Measurements from ENCODE around the gene SVIL.
"Not testable (repeated sequence)": the region's sequence is repeated elsewhere in the genome, so short reads cannot be mapped to it uniquely, and the experiment has no call there.

SVIL gene

GRCh38 chr10:29461042-29461441 lies 173.7 kb downstream of the SVIL start:
- H3K27ac ChIP-seq, result no peak overlapping the region
- DNase-seq (ENCODE audit: low spot score), result no peak
- ChIA-PET POLR2A (ENCODE audit: low non-redundant PET) (no interaction called here), CTCF (interaction anchor here (0.6 to 0.7 kb wide), 2 partner anchors 81 to 89 kb away, joined by 3 read pairs; no protein-coding TSS in a partner anchor)
- no peak for TF ChIP-seq CTCF (conservative IDR thresholded peaks at IDR 0.05; ENCODE audit: low read depth)

- CTCF ChIA-PET; DNase-seq (ENCODE audit: low spot score); POLR2A ChIA-PET (ENCODE audit: low non-redundant PET); H3K27ac ChIP-seq: not testable (repeated sequence)
Observed at GRCh38 chr10:29458190-29458589, 176.6 kb downstream of the SVIL start.

- POLR2A ChIA-PET (ENCODE audit: low non-redundant PET), result no interaction called here
- CTCF ChIA-PET, result interaction anchor here (0.6 kb wide), 1 partner anchor 730 kb away, joined by 3 read pairs; no protein-coding TSS in a partner anchor
- no peak overlapping the region for H3K27ac ChIP-seq
- no peak for DNase-seq (ENCODE audit: low spot score)
- no peak for TF ChIP-seq CTCF (conservative IDR thresholded peaks at IDR 0.05; ENCODE audit: low read depth)
Observed at GRCh38 chr10:29455095-29455494, 179.7 kb downstream of the SVIL start.

GRCh38 chr10:29454250-29454649 lies 180.5 kb downstream of the SVIL start:
- H3K27ac ChIP-seq, result no peak overlapping the region
- POLR2A ChIA-PET (ENCODE audit: low non-redundant PET), result no interaction called here
- CTCF ChIA-PET, result no interaction called here
- no peak for TF ChIP-seq CTCF (conservative IDR thresholded peaks at IDR 0.05; ENCODE audit: low read depth)
- DNase-seq (ENCODE audit: low spot score), result no peak

- no peak for DNase-seq (ENCODE audit: low spot score)
- TF ChIP-seq CTCF (conservative IDR thresholded peaks at IDR 0.05; ENCODE audit: low read depth), result no peak
- CTCF ChIA-PET, result interaction anchor here (1.0 kb wide), 1 partner anchor 60 kb away, joined by 3 read pairs; no protein-coding TSS in a partner anchor
Observed at GRCh38 chr10:29452546-29452945, 182.2 kb downstream of the SVIL start.

GRCh38 chr10:29451946-29452345 lies 182.8 kb downstream of the SVIL start:
- ChIA-PET POLR2A (ENCODE audit: low non-redundant PET) (no interaction called here), CTCF (interaction anchor here (1.0 kb wide), 1 partner anchor 61 kb away, joined by 3 read pairs; no protein-coding TSS in a partner anchor)
- no peak overlapping the region for H3K27ac ChIP-seq
- no peak for DNase-seq (ENCODE audit: low spot score)
- TF ChIP-seq CTCF (conservative IDR thresholded peaks at IDR 0.05; ENCODE audit: low read depth), result no peak

More at GRCh38 chr10:29452546-29452945, 182.2 kb downstream of the SVIL start:
- POLR2A ChIA-PET (ENCODE audit: low non-redundant PET), result no interaction called here
- no peak overlapping the region for H3K27ac ChIP-seq

GRCh38 chr10:29450405-29450804 lies 184.4 kb downstream of the SVIL start:
- POLR2A ChIA-PET (ENCODE audit: low non-redundant PET), result no interaction called here
- H3K27ac ChIP-seq, result no peak overlapping the region
- DNase-seq (ENCODE audit: low spot score), result no peak
- TF ChIP-seq CTCF (conservative IDR thresholded peaks at IDR 0.05; ENCODE audit: low read depth), result no peak
- CTCF ChIA-PET, result no interaction called here
